GM10847 (cell line): ENCODE results near the gene PRAMEF10.
"Not testable (repeated sequence)": the region's sequence is repeated elsewhere in the genome, so short reads cannot be mapped to it uniquely, and the experiment has no call there.

Experiments used
- POLR2A ChIP-seq: IDR thresholded peaks from 2 replicates; pipeline ENCODE4 v1.6.1; 2011; ENCODE audit not compliant: insufficient read length; ENCODE audit errors: extremely low read depth

PRAMEF10 gene, protein sequence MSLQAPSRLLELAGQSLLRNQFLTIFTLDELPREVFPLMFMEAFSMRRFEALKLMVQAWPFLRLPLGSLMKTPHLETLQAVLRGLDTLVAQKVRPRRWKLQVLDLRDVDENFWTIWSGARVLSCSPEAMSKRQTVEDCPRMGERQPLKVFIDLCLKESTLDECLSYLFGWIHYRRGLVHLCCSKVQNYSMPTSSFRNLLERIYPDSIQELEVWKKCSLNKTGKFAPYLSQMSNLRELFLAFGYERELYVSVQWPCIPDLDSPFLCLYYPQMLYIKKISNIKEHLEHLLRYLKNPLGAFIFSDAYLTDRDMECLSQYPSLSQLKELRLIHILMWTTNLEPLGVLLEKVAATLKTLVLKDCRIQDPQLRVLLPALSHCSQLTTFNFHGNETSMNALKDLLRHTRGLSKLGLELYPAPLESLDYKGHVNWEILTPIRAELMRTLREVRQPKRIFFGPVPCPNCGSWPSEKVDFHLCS

DNA sequence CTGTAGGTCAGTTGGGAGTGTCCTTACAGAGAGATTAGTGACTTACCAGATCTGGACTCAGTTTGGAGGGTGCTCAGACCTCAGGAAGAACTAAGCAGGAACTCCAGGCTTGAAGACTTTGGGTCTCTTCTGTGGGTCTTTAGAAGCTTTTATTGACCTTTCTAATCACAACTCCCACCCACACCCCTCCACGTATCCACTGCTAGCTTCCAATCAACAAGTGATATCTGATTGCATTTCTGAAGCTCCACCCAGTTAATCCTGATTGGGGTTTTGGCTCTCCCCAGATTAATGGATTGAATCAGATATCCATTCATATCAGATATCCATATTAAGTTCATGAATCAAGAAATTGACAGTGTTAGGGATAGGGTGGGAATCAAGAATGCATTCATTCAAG is at the start of gene PRAMEF10:
PRAMEF10 (minus strand) TSS at position 101 of the 400 bp plus-strand sequence. CDS start 2,423 bp downstream, outside the sequence.
- TF ChIP-seq POLR2A: not testable (repeated sequence)

DNA sequence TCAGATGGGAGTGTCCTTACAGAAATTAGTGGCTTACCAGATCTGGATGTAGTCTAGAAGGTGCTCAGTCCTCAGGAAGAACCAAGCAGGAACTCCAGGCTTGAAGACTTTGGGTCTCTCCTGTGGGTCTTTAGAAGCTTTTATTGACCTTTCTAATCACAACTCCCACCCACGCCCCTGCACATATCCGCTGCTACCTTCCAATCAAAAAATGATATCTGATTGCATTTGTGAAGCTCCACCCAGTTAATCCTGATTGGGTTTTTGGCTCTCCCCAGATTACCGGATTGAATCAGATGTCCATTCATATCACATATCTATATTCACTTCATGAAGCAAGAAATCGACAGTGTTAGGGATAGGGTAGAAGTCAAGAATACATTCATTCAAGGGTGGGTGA is 49.4 kb upstream of the PRAMEF10 start, which contains the start of gene PRAMEF6:
PRAMEF6 (minus strand) TSS at position 101 of the 400 bp plus-strand sequence. CDS start 5,062 bp downstream, outside the sequence.
- not testable (repeated sequence) for TF ChIP-seq POLR2A

DNA sequence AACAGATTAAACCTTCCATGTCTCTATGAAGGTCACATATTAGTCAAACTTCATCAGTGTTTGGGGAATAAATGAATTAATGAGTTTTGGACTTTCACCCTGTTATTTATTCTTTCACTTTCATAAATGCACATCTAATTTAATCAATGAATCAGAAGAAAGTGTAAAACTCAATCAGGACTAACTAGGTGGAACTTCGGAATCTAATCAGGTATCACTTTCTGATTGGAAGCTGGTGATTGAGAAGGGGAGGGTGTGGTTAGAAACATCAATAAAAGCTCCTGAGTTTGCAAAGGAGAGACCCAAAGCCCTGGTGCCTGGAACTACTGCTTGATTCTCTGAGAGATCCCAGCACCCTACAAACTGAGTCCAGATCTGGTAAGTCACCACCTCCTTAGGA is 18.2 kb upstream of the PRAMEF10 start, which contains the start of gene PRAMEF7:
PRAMEF7 (plus strand) TSS at position 301 of the 400 bp plus-strand sequence. CDS start 1,083 bp downstream, outside the sequence.
- TF ChIP-seq POLR2A: not testable (repeated sequence)

DNA sequence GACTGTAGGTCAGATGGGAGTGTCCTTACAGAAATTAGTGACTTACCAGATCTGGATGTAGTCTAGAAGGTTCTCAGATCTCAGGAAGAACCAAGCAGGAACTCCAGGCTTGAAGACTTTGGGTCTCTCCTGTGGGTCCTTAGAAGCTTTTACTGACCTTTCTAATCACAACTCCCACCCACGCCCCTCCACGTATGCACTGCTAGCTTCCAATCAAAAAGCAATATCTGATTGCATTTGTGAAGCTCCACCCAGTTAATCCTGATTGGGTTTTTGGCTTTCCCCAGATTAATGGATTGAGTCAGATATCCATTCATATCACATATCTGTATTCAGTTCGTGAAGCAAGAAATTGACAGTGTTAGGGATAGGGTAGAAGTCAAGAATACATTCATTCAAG is 12.0 kb downstream of the PRAMEF10 start, which contains the start of gene PRAMEF4:
PRAMEF4 (minus strand) TSS at position 101 of the 400 bp plus-strand sequence. CDS start 2,807 bp downstream, outside the sequence.
- TF ChIP-seq POLR2A: not testable (repeated sequence)

DNA sequence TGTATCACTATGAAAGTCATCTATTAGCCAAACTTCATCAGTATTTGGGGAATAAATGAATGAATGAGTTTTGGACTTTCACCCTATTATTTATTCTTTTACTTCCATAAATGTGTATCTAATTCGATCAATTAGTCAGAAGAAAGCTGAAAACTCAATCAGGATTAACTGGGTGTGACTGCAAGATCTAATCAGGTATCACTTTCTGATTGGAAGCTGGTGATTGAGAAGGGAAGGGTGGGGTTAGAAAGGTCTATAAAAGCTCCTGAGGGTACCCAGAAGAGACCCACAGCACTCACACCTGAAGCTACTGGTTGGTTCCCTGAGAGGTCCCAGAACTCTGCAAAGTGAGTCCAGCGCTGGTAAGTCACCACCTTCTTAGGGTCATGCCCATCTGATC is 41.3 kb downstream of the PRAMEF10 start, which contains the start of gene PRAMEF2:
PRAMEF2 (plus strand) TSS at position 301 of the 400 bp plus-strand sequence. CDS start 1,924 bp downstream, outside the sequence.
- not testable (repeated sequence) for TF ChIP-seq POLR2A

DNA sequence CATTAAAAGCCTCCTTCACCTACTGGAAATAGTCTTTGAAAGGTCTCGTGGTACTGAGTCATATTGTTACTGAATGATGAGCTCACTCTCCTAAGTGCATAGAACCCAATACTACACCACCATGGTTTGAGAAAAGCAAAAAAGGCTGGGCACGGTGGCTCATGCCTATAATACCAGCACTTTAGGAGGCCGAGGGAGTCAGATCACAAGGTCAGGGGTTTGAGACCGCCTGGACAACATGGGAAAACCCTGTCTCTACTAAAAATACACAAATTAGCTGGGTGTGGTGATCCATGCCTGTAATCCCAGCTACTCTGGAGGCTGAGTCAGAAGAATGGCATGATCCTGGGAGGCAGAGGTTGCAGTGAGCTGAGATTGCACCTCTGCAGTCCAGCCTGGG is 46.3 kb downstream of the PRAMEF10 start:
- TF ChIP-seq POLR2A: no peak

DNA sequence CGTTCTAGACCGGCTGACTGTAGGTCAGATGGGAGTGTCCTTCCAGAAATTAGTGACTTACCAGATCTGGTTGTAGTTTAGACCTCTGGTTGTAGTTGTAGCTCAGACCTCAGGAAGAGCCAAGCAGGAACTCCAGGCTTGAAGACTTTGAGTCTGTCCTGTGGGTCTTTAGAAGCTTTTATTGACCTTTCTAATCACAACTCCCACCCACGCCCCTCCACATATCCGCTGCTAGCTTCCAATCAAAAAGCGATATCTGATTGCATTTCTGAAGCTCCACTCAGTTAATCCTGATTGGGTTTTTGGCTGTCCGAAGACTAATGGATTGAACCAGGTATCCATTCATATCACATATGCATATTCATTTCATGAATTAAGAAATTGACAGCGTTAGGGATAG is 49.5 kb downstream of the PRAMEF10 start, which contains the start of gene HNRNPCL1:
HNRNPCL1 (minus strand) TSS at position 101 of the 400 bp plus-strand sequence. CDS start 431 bp downstream, outside the sequence.
- TF ChIP-seq POLR2A: not testable (repeated sequence)
